Measurements from ENCODE around the gene PRR35. TPM values are rescaled to one million over a fixed set of nuclear protein-coding genes. Genes with fewer than 3 reads are reported as not detected.

The PRR35 gene
- total RNA-seq, 4 donors from 2014 or later = not detected

DNA sequence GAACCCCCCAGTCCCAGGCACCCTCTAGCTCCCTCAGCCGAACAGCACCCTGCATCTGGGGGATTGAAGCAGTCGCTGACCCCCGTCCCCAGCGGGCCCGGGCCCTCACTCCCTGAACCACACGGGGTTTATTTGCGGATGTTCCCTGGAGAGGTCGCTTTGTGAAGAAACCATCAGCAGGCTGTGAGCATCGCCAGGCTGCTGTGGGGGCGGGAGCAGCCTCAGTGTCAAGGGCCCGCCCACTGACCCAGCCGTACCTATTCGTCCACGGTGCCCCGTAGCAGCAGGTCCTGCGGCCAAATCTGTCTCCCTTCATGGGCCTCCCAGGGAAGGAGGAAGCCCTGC lies 23.2 kb downstream of the PRR35 start:
- H3K9me3 ChIP-seq = no peaks in the 10 kb centered on the region

DNA sequence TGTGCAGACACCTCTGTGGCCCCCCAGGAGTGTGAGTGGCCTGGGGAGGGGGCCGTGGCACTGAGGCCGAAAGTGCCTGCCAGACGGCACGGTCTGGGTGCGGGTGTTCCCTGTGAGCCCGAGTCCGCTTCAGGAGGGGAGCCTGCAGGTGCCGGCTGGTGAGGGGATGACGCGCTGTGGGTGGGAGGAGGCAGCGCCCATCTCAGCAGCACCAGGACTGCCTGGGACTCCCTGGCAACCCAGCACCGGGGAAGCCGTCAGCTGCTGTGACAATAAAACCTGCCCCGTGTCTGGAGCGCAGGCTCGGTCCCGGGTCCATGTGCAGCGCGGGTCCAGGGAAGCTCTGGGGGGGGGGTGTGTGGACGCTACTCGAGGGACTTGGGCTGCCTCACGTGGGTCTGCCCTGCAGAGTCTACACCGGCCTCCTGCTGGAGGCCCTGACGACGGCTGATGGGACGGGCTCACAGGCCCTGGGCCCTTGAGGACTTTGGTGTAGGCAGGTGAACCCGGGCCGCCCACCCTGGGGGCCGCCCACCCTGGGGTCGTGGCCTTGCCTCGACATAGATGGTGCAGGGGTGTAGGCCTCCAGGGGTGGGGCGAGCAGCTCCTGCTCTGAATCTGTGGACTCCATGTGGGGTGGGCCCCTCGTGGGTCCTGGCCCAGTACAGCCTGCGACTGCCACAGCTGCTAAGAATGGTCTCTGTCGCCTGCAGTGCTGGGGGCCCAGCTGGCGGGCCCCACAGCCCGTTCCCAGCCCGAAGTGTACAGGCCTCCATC lies 23.8 kb downstream of the PRR35 start:
- TF ChIP-seq, protein P1, sequence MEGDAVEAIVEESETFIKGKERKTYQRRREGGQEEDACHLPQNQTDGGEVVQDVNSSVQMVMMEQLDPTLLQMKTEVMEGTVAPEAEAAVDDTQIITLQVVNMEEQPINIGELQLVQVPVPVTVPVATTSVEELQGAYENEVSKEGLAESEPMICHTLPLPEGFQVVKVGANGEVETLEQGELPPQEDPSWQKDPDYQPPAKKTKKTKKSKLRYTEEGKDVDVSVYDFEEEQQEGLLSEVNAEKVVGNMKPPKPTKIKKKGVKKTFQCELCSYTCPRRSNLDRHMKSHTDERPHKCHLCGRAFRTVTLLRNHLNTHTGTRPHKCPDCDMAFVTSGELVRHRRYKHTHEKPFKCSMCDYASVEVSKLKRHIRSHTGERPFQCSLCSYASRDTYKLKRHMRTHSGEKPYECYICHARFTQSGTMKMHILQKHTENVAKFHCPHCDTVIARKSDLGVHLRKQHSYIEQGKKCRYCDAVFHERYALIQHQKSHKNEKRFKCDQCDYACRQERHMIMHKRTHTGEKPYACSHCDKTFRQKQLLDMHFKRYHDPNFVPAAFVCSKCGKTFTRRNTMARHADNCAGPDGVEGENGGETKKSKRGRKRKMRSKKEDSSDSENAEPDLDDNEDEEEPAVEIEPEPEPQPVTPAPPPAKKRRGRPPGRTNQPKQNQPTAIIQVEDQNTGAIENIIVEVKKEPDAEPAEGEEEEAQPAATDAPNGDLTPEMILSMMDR (IDR thresholded peaks at IDR 0.05) = no peak
- no peak for TF ChIP-seq EP300 (IDR thresholded peaks at IDR 0.05; ENCODE audit: low read depth)
- no peak for TF ChIP-seq POLR2AphosphoS5 (IDR thresholded peaks at IDR 0.05)
- no peak for TF ChIP-seq POLR2A (IDR thresholded peaks at IDR 0.05)
- Histone ChIP-seq H3K27me3 (no peaks in the 10 kb centered on the region), H3K36me3 (no peaks in the 10 kb centered on the region), H3K27ac (no peak overlapping the region), H3K9me3 (no peaks in the 10 kb centered on the region), H3K4me1 (peaks cover 11 to 20% (median 12%) of the 10 kb centered on the region in 4 donors), H3K4me3 (no peak overlapping the region)
- WGBS, 2 donors (ENCODE audit: low coverage in 1 of 2) = 61% methylated on average over 36 of the region's 38 CpGs; no CpG with 5 or more reads in 1 of the 2 donors
- intact Hi-C loops (cut with DNase I; ENCODE audit: low total_unique reads) = no loop called here
- in situ Hi-C loops (cut with MboI; ENCODE audit: low pct_ligation_motif_present in 1 of 4, low pct_unique_long_range_greater_than_20kb in 1 of 4, low sequenced_read_pairs in 3 of 4) = no loop called here
- no peak for DNase-seq

More for the DNA sequence above, 23.2 kb downstream of the PRR35 start:
- no peak for DNase-seq
- H3K36me3 ChIP-seq = no peaks in the 10 kb centered on the region
- peaks cover 11 to 20% (median 13%) of the 10 kb centered on the region in 4 donors for H3K4me1 ChIP-seq
- 59% methylated on average over 12 of the region's 16 CpGs; no CpG with 5 or more reads in 1 of the 2 donors for WGBS, 2 donors (ENCODE audit: low coverage in 1 of 2)
- no peaks in the 10 kb centered on the region for H3K27me3 ChIP-seq
- intact Hi-C loops (cut with DNase I; ENCODE audit: low total_unique reads) = no loop called here
- TF ChIP-seq POLR2AphosphoS5 (IDR thresholded peaks at IDR 0.05) = no peak
- no peak for TF ChIP-seq POLR2A (IDR thresholded peaks at IDR 0.05)
- TF ChIP-seq, protein P1 (IDR thresholded peaks at IDR 0.05) = no peak
- no peak for TF ChIP-seq EP300 (IDR thresholded peaks at IDR 0.05; ENCODE audit: low read depth)
- in situ Hi-C loops (cut with MboI; ENCODE audit: low pct_ligation_motif_present in 1 of 4, low pct_unique_long_range_greater_than_20kb in 1 of 4, low sequenced_read_pairs in 3 of 4) = no loop called here
- H3K27ac ChIP-seq = no peak overlapping the region
- H3K4me3 ChIP-seq = no peak overlapping the region

DNA sequence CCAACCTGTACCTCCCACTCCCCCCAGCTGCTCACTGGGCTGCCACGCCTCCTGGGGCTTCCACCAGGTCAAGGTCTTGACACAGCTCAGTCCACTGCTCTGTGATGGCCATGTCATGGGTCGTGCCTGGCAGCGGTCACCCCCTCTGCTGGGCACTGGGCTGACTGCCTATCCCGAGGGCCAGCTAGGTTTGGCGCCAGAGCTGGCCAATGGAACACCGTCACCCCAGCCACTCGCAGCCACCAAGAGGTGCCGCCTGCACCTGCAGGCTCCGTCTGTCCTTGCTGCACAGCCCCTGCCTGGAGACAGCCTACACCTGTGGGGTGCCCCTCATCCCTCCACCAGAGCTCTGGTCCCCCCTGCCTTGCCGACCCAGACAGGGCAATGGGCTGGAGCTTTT lies 25.2 kb downstream of the PRR35 start:
- 12% methylated on average over 6 of the region's 10 CpGs; no CpG with 5 or more reads in 1 of the 2 donors for WGBS, 2 donors (ENCODE audit: low coverage in 1 of 2)
- Histone ChIP-seq H3K4me3 (no peak overlapping the region), H3K27me3 (no peaks in the 10 kb centered on the region), H3K9me3 (no peaks in the 10 kb centered on the region), H3K36me3 (no peaks in the 10 kb centered on the region), H3K27ac (no peak overlapping the region), H3K4me1 (peaks cover 10 to 17% (median 12%) of the 10 kb centered on the region in 4 donors)
- intact Hi-C loops (cut with DNase I; ENCODE audit: low total_unique reads) = no loop called here
- DNase-seq = no peak
- in situ Hi-C loops (cut with MboI; ENCODE audit: low pct_ligation_motif_present in 1 of 4, low pct_unique_long_range_greater_than_20kb in 1 of 4, low sequenced_read_pairs in 3 of 4) = no loop called here
- TF ChIP-seq, protein P1 (IDR thresholded peaks at IDR 0.05) = peak in 1 of 5 experiments; percentile 41
- TF ChIP-seq EP300 (IDR thresholded peaks at IDR 0.05; ENCODE audit: low read depth) = no peak

- DNase-seq = no peak
- in situ Hi-C loops (cut with MboI; ENCODE audit: low pct_ligation_motif_present in 1 of 4, low pct_unique_long_range_greater_than_20kb in 1 of 4, low sequenced_read_pairs in 3 of 4) (no loop called here), intact Hi-C loops (cut with DNase I; ENCODE audit: low total_unique reads) (no loop called here)
- TF ChIP-seq POLR2A (IDR thresholded peaks at IDR 0.05) (no peak), EP300 (IDR thresholded peaks at IDR 0.05; ENCODE audit: low read depth) (no peak), POLR2AphosphoS5 (IDR thresholded peaks at IDR 0.05) (no peak)
- TF ChIP-seq, protein P1 (IDR thresholded peaks at IDR 0.05) = no peak
- no peaks in the 10 kb centered on the region for H3K27me3 ChIP-seq
- no peak overlapping the region for H3K4me3 ChIP-seq
- no peaks in the 10 kb centered on the region for H3K36me3 ChIP-seq
- no peak overlapping the region for H3K27ac ChIP-seq
- peaks cover 15 to 23% (median 16%) of the 10 kb centered on the region in 4 donors for H3K4me1 ChIP-seq
- no peaks in the 10 kb centered on the region for H3K9me3 ChIP-seq
- WGBS, 2 donors (ENCODE audit: low coverage in 1 of 2) = 18 to 40% methylated on average over 5 to 16 of the region's 16 CpGs
Observed at GRCh38 chr16:586047-586644, 26.0 kb downstream of the PRR35 start.

Data from transverse colon (tissue), 4 donors.